NB4 (cell line): ENCODE results near the gene P3H3.
"Not testable (repeated sequence)": the region's sequence is repeated elsewhere in the genome, so short reads cannot be mapped to it uniquely, and the experiment has no call there.

Experiments
- DNase-seq: peaks from one replicate; pipeline ENCODE4 v3.0.0; 2010; ENCODE audit warnings: low read depth
- H3K4me3 ChIP-seq: one replicate; pipeline ENCODE4 v1.5.1; 2011; ENCODE audit warnings: mild to moderate bottlenecking, low read depth, low read length, moderate library complexity
- CTCF ChIP-seq: IDR thresholded peaks from one replicate; pipeline ENCODE4 v1.5.1; 2012; ENCODE audit warnings: low read depth, low read length
- MAX ChIP-seq: IDR thresholded peaks from 2 replicates; pipeline ENCODE4 v1.6.1; 2011; ENCODE audit warnings: low read depth, low read length
- MYC ChIP-seq: IDR thresholded peaks from 2 replicates; pipeline ENCODE4 v1.6.1; 2011; ENCODE audit warnings: low read depth, low read length
- POLR2A ChIP-seq: IDR thresholded peaks from 2 replicates; pipeline ENCODE4 v1.6.1; 2011; ENCODE audit warnings: mild to moderate bottlenecking; ENCODE audit not compliant: insufficient read length; ENCODE audit errors: extremely low read depth

P3H3 gene

GRCh38 chr12:6867413-6868210, 39.4 kb downstream of the P3H3 start, which contains the start of gene TPI1:
TSS of gene TPI1 (plus strand) at chr12:6867531. CDS start at chr12:6867567, 36 bp downstream.
- DNase-seq, result peak; percentile 84
- TF ChIP-seq MAX (0 out of 2 replicates have a peak, but pooled peaks have one; percentile 2), MYC (no peak; the same call in 1 of the 2 replicates), POLR2A (peak; percentile 97)
- H3K4me3 ChIP-seq, result peak within 1 kb of the TSS; percentile 96

- DNase-seq, result peak; percentile 44
- peak overlapping the region; percentile 96 for H3K4me3 ChIP-seq
- peak; percentile 21 for TF ChIP-seq CTCF
- TF ChIP-seq MYC, result no peak
These were observed 40.2 kb downstream of the P3H3 start for GRCh38 chr12:6868211-6869048.

- H3K4me3 ChIP-seq, result peak overlapping the region; percentile 96
- TF ChIP-seq MYC (no peak), MAX (peak; percentile 41; the same call in 1 of the 2 replicates), CTCF (peak; percentile 85)
- peak; percentile 84 for DNase-seq
These were observed 41.1 kb downstream of the P3H3 start for GRCh38 chr12:6869049-6870021.

- DNase-seq, result not testable (repeated sequence)
These were observed 42.1 kb downstream of the P3H3 start for GRCh38 chr12:6870304-6870703.

GRCh38 chr12:6871052-6871957, 43.1 kb downstream of the P3H3 start:
- H3K4me3 ChIP-seq, result no peak overlapping the region
- DNase-seq, result peak; percentile 55

More at GRCh38 chr12:6870304-6870703, 42.1 kb downstream of the P3H3 start:
- not testable (repeated sequence) for H3K4me3 ChIP-seq

More at GRCh38 chr12:6871052-6871957, 43.1 kb downstream of the P3H3 start:
- TF ChIP-seq MAX (no peak), CTCF (no peak), MYC (no peak), POLR2A (no peak)
